ENCODE measurements around the gene LSG1. TPM values are rescaled to one million over a fixed set of nuclear protein-coding genes. Genes with fewer than 3 reads are reported as not detected.

The LSG1 gene
- total RNA-seq, 1 donor from 2014 or later: 55.4 TPM

DNA sequence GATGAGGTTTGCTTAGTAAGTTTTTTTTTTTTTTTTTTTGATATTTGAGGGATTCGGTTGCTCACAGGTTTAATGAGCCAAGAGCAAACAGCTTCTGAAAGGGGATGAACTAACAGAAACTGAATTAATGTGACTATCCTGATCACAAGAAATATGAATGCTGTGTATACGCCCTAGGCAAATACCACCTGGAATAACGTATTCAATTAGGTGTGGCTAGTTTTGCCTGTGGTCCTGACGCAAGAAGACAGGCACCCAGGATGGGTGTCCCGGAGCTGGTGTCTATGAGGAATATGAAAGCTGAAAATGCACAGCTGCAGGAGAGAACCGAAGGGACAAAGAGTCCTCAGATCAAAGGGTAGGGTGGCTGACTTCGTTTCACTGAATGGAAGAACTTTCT, 14.6 kb downstream of the LSG1 start:
- ATAC-seq (ENCODE audit: low read depth) (no peak), DNase-seq (no peak)
- H3K9me3 Mint-ChIP-seq: no peaks in the 10 kb centered on the region
- H3K27me3 Mint-ChIP-seq: no peaks in the 10 kb centered on the region
- TF ChIP-seq, protein P1, sequence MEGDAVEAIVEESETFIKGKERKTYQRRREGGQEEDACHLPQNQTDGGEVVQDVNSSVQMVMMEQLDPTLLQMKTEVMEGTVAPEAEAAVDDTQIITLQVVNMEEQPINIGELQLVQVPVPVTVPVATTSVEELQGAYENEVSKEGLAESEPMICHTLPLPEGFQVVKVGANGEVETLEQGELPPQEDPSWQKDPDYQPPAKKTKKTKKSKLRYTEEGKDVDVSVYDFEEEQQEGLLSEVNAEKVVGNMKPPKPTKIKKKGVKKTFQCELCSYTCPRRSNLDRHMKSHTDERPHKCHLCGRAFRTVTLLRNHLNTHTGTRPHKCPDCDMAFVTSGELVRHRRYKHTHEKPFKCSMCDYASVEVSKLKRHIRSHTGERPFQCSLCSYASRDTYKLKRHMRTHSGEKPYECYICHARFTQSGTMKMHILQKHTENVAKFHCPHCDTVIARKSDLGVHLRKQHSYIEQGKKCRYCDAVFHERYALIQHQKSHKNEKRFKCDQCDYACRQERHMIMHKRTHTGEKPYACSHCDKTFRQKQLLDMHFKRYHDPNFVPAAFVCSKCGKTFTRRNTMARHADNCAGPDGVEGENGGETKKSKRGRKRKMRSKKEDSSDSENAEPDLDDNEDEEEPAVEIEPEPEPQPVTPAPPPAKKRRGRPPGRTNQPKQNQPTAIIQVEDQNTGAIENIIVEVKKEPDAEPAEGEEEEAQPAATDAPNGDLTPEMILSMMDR (IDR thresholded peaks at IDR 0.05): no peak
- no peak overlapping the region for H3K4me3 Mint-ChIP-seq
- CTCF ChIA-PET: interaction anchor here (1.8 kb wide), 1 partner anchor 14 kb away, joined by 7 read pairs; the partner anchor contains the start of gene LSG1
- H3K4me1 Mint-ChIP-seq: peaks cover 8% of the 10 kb centered on the region
- POLR2A ChIA-PET: interaction anchor here (0.6 to 0.7 kb wide), 2 partner anchors 112 to 655 kb away, joined by 3 to 4 read pairs; no protein-coding TSS in a partner anchor
- no peak overlapping the region for H3K27ac Mint-ChIP-seq
- H3K36me3 Mint-ChIP-seq (ENCODE audit: low read depth): peaks cover 81% of the 10 kb centered on the region
- intact Hi-C loops (cut with micrococcal nuclease): no loop called here

GRCh38 chr3:194654443-194654842, 17.5 kb downstream of the LSG1 start:
- no peaks in the 10 kb centered on the region for H3K27me3 Mint-ChIP-seq
- H3K4me3 Mint-ChIP-seq: no peak overlapping the region
- CTCF ChIA-PET: no interaction called here
- ATAC-seq (ENCODE audit: low read depth): no peak
- H3K27ac Mint-ChIP-seq: peak overlapping the region; percentile 42
- POLR2A ChIA-PET: no interaction called here
- no peak for DNase-seq
- H3K36me3 Mint-ChIP-seq (ENCODE audit: low read depth): peaks cover 82% of the 10 kb centered on the region
- H3K9me3 Mint-ChIP-seq: no peaks in the 10 kb centered on the region
- intact Hi-C loops (cut with micrococcal nuclease): no loop called here
- peaks cover 8% of the 10 kb centered on the region for H3K4me1 Mint-ChIP-seq
- TF ChIP-seq, protein P1 (IDR thresholded peaks at IDR 0.05): no peak

DNA sequence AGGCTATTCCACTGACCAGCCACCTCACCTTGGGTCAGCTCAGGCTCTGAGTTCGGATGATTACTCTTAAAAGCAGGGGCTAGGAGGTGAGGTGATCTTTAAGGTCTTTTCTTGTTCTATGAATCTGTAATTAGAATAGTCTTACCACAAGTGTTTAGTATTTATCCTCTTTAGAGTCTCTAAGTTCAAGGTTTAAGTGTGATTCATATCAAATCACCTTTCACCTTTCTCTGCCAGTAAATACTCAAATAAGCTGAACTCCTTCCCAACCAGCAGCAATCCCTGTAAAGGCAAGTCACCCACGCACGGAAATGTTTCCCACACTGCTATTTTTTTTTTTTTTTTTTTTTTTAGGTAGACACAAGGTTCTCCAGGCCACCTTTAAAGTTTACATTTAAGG, 24.2 kb downstream of the LSG1 start:
- ChIA-PET POLR2A (interaction anchor here (0.7 kb wide), 1 partner anchor 261 kb away, joined by 4 read pairs; no protein-coding TSS in a partner anchor), CTCF (interaction anchor here (1.3 kb wide), 1 partner anchor 24 kb away, joined by 3 read pairs; no protein-coding TSS in a partner anchor)
- TF ChIP-seq, protein P1 (IDR thresholded peaks at IDR 0.05): no peak
- ATAC-seq (ENCODE audit: low read depth) (no peak), DNase-seq (no peak)
- Mint-ChIP-seq H3K27me3 (no peaks in the 10 kb centered on the region), H3K4me3 (no peak overlapping the region), H3K36me3 (ENCODE audit: low read depth) (peaks cover 83% of the 10 kb centered on the region), H3K27ac (no peak overlapping the region), H3K4me1 (peaks cover 17% of the 10 kb centered on the region), H3K9me3 (no peaks in the 10 kb centered on the region)
- intact Hi-C loops (cut with micrococcal nuclease): no loop called here

- Mint-ChIP-seq H3K36me3 (ENCODE audit: low read depth) (peaks cover 66% of the 10 kb centered on the region), H3K9me3 (no peaks in the 10 kb centered on the region), H3K4me3 (no peak overlapping the region), H3K27me3 (no peaks in the 10 kb centered on the region), H3K27ac (no peak overlapping the region), H3K4me1 (peaks cover 22% of the 10 kb centered on the region)
- TF ChIP-seq, protein P1 (IDR thresholded peaks at IDR 0.05): no peak
- ATAC-seq (ENCODE audit: low read depth) (no peak), DNase-seq (no peak)
- ChIA-PET POLR2A (no interaction called here), CTCF (interaction anchor here (1.0 to 2.0 kb wide), 2 partner anchors 10 to 48 kb away, joined by 3 to 8 read pairs; partner anchors contain the start of gene TMEM44)
- intact Hi-C loops (cut with micrococcal nuclease): no loop called here
These were observed 29.2 kb downstream of the LSG1 start for GRCh38 chr3:194642769-194643168.

DNA sequence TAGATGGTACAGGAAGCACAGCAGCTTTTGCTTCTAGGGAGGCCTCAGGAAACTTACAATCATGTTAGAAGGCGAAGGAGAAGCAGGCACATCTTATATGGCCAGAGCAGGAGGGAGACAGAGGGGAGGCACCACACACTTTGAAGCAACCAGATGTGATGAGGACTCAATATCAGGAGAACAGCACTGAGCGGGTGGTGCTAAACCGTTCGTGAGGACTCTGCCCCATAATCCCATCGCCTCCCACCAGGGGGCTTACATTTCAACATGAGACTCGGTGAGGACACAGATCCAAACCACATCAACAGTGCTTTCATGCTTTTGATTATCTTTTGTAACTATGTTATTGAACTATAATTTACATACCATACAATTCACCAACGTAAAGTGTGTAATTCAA, 31.2 kb downstream of the LSG1 start:
- POLR2A ChIA-PET: no interaction called here
- H3K36me3 Mint-ChIP-seq (ENCODE audit: low read depth): peaks cover 53% of the 10 kb centered on the region
- H3K4me1 Mint-ChIP-seq: peaks cover 25% of the 10 kb centered on the region
- H3K4me3 Mint-ChIP-seq: no peak overlapping the region
- no peak overlapping the region for H3K27ac Mint-ChIP-seq
- intact Hi-C loops (cut with micrococcal nuclease): no loop called here
- DNase-seq (no peak), ATAC-seq (ENCODE audit: low read depth) (peak; percentile 64)
- H3K27me3 Mint-ChIP-seq: no peaks in the 10 kb centered on the region
- TF ChIP-seq, protein P1 (IDR thresholded peaks at IDR 0.05): no peak
- CTCF ChIA-PET: no interaction called here
- no peaks in the 10 kb centered on the region for H3K9me3 Mint-ChIP-seq

Data from activated B cell treated with CpG ODN at 0.5 μM for 24 hours (primary cell).